BE2C (cell line): Measurements from ENCODE around the gene MRAP2.
"Not testable (repeated sequence)": the region's sequence is repeated elsewhere in the genome, so short reads cannot be mapped to it uniquely, and the experiment has no call there.

ENCODE experiments used
- DNase-seq: peaks from one replicate; pipeline ENCODE4 v3.0.0-alpha.2; 2020
- H3K27me3 ChIP-seq: fragments of 250-450 bp; sonication (Bioruptor Pico); 2 replicates; pipeline ENCODE4 v1.5.1; 2020; ENCODE audit warnings: mild to moderate bottlenecking
- H3K36me3 ChIP-seq: fragments of 250-450 bp; sonication (Bioruptor Pico); 2 replicates; pipeline ENCODE4 v1.5.1; 2020; ENCODE audit warnings: mild to moderate bottlenecking
- H3K4me1 ChIP-seq: fragments of 250-450 bp; sonication (Bioruptor Pico); 2 replicates; pipeline ENCODE4 v1.5.1; 2020
- H3K4me3 ChIP-seq: 2 replicates; pipeline ENCODE4 v1.5.1; 2011; ENCODE audit warnings: low read depth, low read length
- H3K9me3 ChIP-seq: fragments of 250-450 bp; sonication (Bioruptor Pico); 2 replicates; pipeline ENCODE4 v1.5.1; 2020
- TF ChIP-seq, protein P1 (sequence below): IDR thresholded peaks from 2 replicates; pipeline ENCODE4 v1.5.1; 2012; ENCODE audit warnings: mild to moderate bottlenecking, low read depth, low read length

The MRAP2 gene

DNA sequence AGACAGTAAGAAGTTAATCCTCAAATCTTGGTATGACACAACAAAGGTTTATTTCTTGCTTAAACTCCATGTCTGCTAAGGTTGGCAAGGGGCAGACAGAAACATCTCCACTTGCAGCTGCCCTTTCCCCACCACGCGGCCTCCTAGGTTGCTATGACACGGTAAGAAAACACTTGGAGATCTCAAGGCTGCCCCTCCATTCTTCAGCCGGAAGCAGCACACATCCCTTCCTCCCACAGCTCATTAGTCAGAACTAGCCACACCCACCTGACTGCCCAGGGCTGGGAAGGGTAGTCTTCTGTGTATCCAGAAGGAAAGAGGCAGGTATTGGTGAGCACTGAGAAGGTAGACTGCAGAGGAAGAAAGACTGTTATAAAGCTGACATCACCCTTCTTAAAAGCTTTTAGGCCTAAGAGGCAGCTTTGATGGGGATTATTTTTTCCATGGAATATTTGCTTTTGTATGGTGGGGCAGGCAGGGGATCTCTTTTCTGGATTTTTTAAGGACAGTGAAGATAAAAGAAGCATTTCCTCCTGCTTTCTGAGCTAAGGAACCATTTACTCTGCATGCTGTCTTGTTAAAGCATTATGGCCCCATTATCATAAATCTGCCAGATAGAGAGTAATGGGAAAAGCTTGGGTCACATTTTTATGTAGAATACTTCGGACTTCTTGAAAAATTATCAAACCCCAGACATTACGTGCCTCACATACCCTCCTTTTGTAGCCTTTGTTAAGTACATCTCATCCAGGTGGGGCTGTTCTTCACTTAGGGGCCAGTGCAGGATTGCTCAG, 41.6 kb downstream of the MRAP2 start:
- no peaks in the 10 kb centered on the region for H3K36me3 ChIP-seq
- H3K9me3 ChIP-seq, result no peaks in the 10 kb centered on the region
- peak; percentile 16 for DNase-seq
- no peak overlapping the region for H3K4me3 ChIP-seq
- TF ChIP-seq, protein P1, sequence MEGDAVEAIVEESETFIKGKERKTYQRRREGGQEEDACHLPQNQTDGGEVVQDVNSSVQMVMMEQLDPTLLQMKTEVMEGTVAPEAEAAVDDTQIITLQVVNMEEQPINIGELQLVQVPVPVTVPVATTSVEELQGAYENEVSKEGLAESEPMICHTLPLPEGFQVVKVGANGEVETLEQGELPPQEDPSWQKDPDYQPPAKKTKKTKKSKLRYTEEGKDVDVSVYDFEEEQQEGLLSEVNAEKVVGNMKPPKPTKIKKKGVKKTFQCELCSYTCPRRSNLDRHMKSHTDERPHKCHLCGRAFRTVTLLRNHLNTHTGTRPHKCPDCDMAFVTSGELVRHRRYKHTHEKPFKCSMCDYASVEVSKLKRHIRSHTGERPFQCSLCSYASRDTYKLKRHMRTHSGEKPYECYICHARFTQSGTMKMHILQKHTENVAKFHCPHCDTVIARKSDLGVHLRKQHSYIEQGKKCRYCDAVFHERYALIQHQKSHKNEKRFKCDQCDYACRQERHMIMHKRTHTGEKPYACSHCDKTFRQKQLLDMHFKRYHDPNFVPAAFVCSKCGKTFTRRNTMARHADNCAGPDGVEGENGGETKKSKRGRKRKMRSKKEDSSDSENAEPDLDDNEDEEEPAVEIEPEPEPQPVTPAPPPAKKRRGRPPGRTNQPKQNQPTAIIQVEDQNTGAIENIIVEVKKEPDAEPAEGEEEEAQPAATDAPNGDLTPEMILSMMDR, result no peak
- H3K27me3 ChIP-seq, result no peaks in the 10 kb centered on the region
- no peaks in the 10 kb centered on the region for H3K4me1 ChIP-seq

DNA sequence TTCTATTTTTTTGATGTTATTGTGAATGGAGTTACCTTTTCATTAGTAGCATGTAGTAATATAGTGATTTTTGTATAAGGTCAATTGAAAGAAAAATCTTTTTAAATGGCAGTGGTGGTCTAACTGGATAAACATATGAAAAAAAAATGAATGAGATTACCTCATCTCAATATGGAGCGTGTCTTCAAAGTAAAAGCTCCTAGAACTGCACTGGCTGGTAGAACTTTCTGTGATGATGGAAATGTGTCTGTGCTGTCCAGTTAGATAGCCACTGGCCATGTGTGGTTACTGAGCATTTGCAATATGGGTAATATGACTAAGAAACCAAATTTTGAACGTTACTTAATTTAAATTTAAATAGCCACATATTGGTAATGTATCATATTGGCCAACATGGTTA, 44.1 kb downstream of the MRAP2 start:
- H3K4me3 ChIP-seq, result no peak overlapping the region
- no peaks in the 10 kb centered on the region for H3K9me3 ChIP-seq
- TF ChIP-seq, protein P1, result no peak
- no peaks in the 10 kb centered on the region for H3K36me3 ChIP-seq
- no peaks in the 10 kb centered on the region for H3K4me1 ChIP-seq
- no peak for DNase-seq
- no peaks in the 10 kb centered on the region for H3K27me3 ChIP-seq

DNA sequence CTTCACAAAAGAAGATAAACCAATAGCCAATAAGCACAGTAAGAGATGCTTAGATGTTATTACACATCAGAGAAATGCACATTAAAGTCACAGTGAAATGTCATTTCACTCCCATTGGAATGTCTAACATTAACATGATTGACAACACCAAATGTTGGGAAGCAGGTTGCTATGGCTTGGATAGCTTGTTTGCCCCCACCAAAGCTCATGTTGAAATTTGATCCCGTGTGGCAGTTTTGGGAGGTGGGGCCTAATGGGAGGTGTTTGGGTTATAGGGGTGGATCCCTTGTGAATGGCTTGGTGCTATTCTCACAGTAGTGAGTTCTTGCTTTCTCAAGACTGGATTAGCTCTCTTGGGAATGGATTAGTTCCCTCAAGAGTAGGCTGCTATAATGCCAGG, 44.8 kb downstream of the MRAP2 start:
- Histone ChIP-seq H3K9me3 (no peaks in the 10 kb centered on the region), H3K27me3 (no peaks in the 10 kb centered on the region), H3K4me1 (no peaks in the 10 kb centered on the region), H3K36me3 (no peaks in the 10 kb centered on the region), H3K4me3 (no peak overlapping the region)
- DNase-seq, result no peak
- TF ChIP-seq, protein P1, result no peak

DNA sequence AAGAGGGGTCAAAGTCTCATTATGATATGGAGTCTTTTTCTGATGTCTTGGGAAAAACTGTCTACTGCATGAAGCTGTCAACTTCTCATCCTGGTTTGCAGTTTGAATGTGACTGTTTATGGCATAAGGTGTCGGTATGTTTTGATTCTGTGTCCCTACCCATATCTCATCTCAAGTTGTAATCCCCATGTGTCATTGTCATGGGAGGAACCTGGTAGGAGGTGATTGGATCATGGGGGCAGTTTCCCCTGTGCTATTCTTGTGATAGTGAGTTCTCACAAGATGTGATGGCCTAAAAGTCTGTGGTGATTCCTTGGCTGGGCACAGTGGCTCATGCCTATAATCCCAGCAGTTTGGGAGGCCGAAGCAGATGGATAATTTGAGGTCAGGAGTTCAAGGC, 47.6 kb downstream of the MRAP2 start:
- TF ChIP-seq, protein P1, result no peak
- no peak for DNase-seq
- no peaks in the 10 kb centered on the region for H3K36me3 ChIP-seq
- H3K27me3 ChIP-seq, result no peaks in the 10 kb centered on the region
- H3K4me3 ChIP-seq, result no peak overlapping the region
- H3K4me1 ChIP-seq, result no peaks in the 10 kb centered on the region
- no peaks in the 10 kb centered on the region for H3K9me3 ChIP-seq

DNA sequence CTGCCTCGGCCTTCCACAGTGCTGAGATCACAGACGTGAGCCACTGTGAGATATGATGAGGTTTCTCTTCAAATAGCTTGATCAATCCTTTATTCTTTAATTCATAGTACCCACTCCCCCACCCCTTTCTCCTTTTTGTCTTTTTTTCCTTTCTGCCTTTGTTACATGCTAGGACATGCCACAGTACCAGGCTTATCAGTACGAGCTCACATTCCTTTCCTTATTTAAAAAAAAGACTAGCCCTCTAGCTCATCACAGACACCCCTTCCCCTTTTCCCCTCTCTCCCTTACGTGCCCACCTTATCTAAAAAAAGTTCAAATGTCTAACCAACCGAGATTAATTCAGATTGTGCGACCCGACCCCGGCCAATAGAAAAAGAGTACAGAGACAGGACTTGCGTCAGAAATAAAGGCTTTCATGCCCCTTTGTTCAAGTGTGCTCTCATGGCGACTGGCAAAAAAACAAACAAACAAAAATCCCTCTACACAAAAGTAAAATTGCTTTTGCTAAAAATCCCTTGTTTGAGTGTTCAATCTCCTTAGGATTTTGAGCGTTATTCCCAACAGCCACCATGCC, 49.2 kb downstream of the MRAP2 start:
- H3K9me3 ChIP-seq, result no peaks in the 10 kb centered on the region
- H3K27me3 ChIP-seq, result no peaks in the 10 kb centered on the region
- no peaks in the 10 kb centered on the region for H3K36me3 ChIP-seq
- no peaks in the 10 kb centered on the region for H3K4me1 ChIP-seq
- TF ChIP-seq, protein P1, result no peak
- H3K4me3 ChIP-seq, result no peak overlapping the region
- DNase-seq, result no peak

DNA sequence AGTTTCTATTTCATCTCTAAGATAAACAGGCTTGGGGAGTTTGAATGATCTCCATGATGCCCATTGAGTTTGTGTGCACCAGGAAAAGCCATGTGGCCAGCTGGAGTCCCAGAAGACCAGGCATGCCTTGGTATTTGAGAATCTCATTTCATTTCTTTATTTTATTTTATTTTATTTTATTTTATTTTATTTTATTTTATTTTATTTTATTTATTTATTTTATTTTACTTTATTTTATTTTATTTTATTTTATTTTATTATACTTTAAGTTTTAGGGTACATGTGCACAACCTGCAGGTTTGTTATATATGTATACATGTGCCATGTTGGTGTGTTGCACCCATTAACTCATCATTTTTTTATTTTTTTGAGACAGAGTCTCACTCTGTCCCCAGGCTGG, 51.1 kb downstream of the MRAP2 start:
- H3K4me3 ChIP-seq, H3K36me3 ChIP-seq, H3K9me3 ChIP-seq, H3K4me1 ChIP-seq, DNase-seq, H3K27me3 ChIP-seq: not testable (repeated sequence)
